ENCODE data around the gene ENTPD1. TPM values are rescaled to one million over a fixed set of nuclear protein-coding genes. Genes with fewer than 3 reads are reported as not detected.
"Not testable (repeated sequence)": the region's sequence is repeated elsewhere in the genome, so short reads cannot be mapped to it uniquely, and the experiment has no call there.

ENTPD1 gene
- total RNA-seq, 1 donor from 2014 or later, result 37.1 TPM

DNA sequence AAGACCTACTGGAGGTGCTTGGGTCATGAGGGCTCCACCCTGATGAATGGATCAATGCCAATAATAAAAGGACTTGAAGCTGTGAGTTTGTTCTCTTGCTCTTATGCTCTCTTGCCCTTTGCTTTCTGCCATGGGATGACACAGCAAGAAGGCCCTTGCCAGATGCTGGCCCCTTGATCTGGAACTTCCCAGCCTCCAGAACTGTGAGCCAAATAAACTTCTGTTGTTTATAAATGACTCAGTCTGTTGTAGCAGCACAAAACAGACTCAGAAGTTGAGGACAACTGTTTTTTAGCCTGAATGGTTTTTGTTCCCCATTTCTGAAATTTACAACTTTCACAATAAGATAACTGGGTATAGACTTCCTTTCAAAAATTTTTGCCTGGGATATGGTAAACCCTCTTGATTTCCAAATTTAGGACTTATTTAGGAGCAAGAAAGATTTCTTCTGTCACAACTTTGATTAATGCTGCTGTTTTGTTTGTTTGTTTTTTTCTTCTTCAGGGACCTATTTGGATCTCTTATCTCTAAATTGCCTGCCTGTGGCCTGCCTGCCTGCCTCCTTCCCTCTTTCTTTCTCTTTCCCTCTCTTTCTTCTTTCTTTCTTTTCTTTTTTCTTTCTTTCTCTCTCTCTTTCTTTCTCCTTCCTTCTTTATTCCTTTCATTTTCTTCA, 12.1 kb downstream of the ENTPD1 start:
- intact Hi-C loops (cut with micrococcal nuclease), result no loop called here
- Mint-ChIP-seq H3K36me3 (ENCODE audit: low read depth) (peaks cover 66% of the 10 kb centered on the region), H3K4me3 (ENCODE audit: low read depth) (no peak overlapping the region), H3K27me3 (ENCODE audit: low read depth) (peaks cover 7% of the 10 kb centered on the region), H3K4me1 (ENCODE audit: low read depth) (peaks cover 27% of the 10 kb centered on the region), H3K9me3 (peaks cover 26% of the 10 kb centered on the region), H3K27ac (peak overlapping the region; percentile 62)
- no peak for DNase-seq (ENCODE audit: low spot score)

DNA sequence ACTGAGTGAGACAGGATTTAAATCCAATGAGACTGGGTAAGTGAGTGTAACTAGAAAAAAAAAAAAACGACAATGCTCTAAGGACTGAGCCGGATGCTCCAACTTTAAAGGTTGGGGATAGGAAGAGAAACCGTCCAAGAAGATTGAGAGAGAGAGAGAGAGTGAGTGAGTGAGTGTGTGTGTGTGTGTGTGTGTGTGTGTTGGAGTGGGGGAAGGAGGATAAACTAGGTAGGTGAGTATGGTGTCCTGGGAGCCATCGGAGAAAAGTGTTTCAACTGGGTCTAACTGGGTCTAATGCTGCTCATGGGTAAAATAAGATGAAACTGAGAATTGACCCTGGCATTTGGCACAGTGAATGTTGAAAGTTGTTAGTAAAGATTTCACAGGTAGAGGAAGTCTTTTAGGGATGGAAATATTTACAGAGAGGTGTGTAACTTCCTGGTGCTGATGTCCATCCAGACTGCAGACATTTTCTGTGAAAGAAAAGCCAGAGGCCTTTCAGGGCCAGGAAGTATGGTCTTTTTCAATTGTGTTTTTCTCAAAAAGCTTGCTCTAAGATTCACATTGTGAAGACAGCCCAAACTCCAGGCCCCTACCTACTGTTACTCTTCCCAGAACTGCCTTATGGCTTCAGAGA, 14.2 kb downstream of the ENTPD1 start:
- H3K27ac Mint-ChIP-seq, result peak overlapping the region; percentile 15

DNA sequence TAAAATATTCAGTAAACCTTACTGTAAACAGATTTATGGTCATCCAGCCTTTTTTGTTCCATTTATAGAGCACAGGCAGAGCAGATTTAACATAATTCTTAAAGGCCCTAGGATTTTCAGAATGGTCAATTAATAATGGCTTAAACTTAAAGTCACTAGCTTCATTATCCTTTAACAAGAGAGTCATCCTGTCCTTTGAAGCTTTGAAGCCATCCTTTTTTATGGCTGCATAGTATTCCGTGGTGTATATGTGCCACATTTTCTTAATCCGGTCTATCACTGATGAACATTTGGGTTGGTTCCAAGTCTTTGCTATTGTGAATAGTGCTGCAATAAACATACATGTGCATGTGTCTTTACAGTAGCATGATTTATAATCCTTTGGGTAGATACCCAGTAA, 17.5 kb downstream of the ENTPD1 start:
- H3K27me3 Mint-ChIP-seq (ENCODE audit: low read depth); intact Hi-C loops (cut with micrococcal nuclease); H3K4me3 Mint-ChIP-seq (ENCODE audit: low read depth); DNase-seq (ENCODE audit: low spot score); H3K27ac Mint-ChIP-seq: not testable (repeated sequence)
- peaks cover 19% of the 10 kb centered on the region for H3K4me1 Mint-ChIP-seq (ENCODE audit: low read depth)
- peaks cover 60% of the 10 kb centered on the region for H3K36me3 Mint-ChIP-seq (ENCODE audit: low read depth)
- H3K9me3 Mint-ChIP-seq, result peaks cover 24% of the 10 kb centered on the region

More for the DNA sequence above, 14.2 kb downstream of the ENTPD1 start:
- intact Hi-C loops (cut with micrococcal nuclease), result no loop called here
- Mint-ChIP-seq H3K9me3 (peaks cover 33% of the 10 kb centered on the region), H3K4me3 (ENCODE audit: low read depth) (no peak overlapping the region), H3K36me3 (ENCODE audit: low read depth) (peaks cover 66% of the 10 kb centered on the region), H3K27me3 (ENCODE audit: low read depth) (peaks cover 7% of the 10 kb centered on the region), H3K4me1 (ENCODE audit: low read depth) (peaks cover 27% of the 10 kb centered on the region)
- no peak for DNase-seq (ENCODE audit: low spot score)

DNA sequence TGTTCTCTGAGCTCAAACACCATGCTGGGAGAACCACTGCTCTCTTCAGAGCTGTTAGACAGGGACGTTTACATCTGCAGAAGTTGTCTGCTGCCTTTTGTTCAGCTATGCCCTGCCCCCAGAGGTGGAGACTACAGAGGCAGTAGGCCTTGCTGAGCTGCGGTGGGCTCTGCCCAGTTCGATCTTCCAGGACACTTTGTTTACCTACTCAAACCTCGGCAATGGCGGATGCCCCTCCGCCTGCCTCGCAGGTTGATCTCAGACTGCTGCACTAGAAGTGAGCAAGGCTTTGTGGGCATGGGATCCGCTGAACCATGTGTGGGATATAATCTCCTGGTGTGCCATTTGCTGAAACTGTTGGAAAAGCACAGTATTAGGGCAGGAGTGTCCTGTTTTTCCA, 21.7 kb downstream of the ENTPD1 start:
- H3K36me3 Mint-ChIP-seq (ENCODE audit: low read depth), result peaks cover 44% of the 10 kb centered on the region

DNA sequence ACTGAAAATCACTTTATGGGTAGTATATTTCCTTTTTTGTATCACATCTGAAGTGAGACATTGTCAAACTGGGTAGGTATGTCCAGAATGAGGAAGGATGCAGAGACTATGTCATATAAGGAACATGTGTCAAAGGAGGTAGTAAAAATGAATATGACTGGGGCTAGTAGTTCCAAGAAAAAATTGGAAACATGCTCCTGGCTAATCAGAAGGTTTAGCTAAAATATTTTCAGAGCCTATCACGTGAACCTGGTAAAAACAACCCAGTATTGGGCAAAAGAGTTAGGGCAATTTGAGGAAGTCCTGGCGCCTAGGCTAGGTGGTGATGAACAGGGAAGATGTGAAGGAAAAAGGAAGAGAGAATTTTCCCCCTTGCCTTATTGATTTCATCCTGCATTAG, 26.4 kb downstream of the ENTPD1 start:
- intact Hi-C loops (cut with micrococcal nuclease), result no loop called here
- Mint-ChIP-seq H3K36me3 (ENCODE audit: low read depth) (peaks cover 19% of the 10 kb centered on the region), H3K27ac (no peak overlapping the region)

More for the DNA sequence above, 21.7 kb downstream of the ENTPD1 start:
- H3K9me3 Mint-ChIP-seq, result peaks cover 25% of the 10 kb centered on the region
- H3K4me3 Mint-ChIP-seq (ENCODE audit: low read depth); DNase-seq (ENCODE audit: low spot score); intact Hi-C loops (cut with micrococcal nuclease); H3K27ac Mint-ChIP-seq; H3K4me1 Mint-ChIP-seq (ENCODE audit: low read depth): not testable (repeated sequence)
- H3K27me3 Mint-ChIP-seq (ENCODE audit: low read depth), result peaks cover 12% of the 10 kb centered on the region

DNA sequence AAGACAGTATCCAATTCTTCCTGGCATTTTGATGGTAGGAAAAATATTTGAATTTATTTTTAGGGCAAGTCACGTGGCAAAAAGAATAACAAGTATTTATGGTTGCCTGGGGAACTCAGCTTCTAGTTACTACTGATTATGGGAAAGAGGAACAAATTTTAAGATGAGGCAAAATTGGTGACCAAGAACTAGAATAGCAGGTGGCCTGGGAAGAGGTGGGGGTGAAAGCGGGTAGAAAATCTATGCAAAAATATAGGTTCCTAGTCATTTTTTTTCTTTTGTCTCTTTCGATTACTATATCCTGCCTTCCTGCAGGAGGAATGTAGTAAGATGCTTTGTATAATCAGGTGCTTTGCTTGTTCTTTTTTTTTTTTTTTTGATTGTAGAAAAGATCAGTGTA, 27.8 kb downstream of the ENTPD1 start:
- Mint-ChIP-seq H3K27me3 (ENCODE audit: low read depth) (peaks cover 14% of the 10 kb centered on the region), H3K4me3 (ENCODE audit: low read depth) (no peak overlapping the region), H3K9me3 (peaks cover 5% of the 10 kb centered on the region), H3K36me3 (ENCODE audit: low read depth) (peaks cover 15% of the 10 kb centered on the region), H3K27ac (peak overlapping the region; percentile 41), H3K4me1 (ENCODE audit: low read depth) (peaks cover 52% of the 10 kb centered on the region)
- intact Hi-C loops (cut with micrococcal nuclease), result no loop called here
- no peak for DNase-seq (ENCODE audit: low spot score)

More for the DNA sequence above, 26.4 kb downstream of the ENTPD1 start:
- Mint-ChIP-seq H3K27me3 (ENCODE audit: low read depth) (peaks cover 14% of the 10 kb centered on the region), H3K9me3 (peaks cover 7% of the 10 kb centered on the region), H3K4me1 (ENCODE audit: low read depth) (peaks cover 49% of the 10 kb centered on the region), H3K4me3 (ENCODE audit: low read depth) (no peak overlapping the region)
- DNase-seq (ENCODE audit: low spot score), result no peak

DNA sequence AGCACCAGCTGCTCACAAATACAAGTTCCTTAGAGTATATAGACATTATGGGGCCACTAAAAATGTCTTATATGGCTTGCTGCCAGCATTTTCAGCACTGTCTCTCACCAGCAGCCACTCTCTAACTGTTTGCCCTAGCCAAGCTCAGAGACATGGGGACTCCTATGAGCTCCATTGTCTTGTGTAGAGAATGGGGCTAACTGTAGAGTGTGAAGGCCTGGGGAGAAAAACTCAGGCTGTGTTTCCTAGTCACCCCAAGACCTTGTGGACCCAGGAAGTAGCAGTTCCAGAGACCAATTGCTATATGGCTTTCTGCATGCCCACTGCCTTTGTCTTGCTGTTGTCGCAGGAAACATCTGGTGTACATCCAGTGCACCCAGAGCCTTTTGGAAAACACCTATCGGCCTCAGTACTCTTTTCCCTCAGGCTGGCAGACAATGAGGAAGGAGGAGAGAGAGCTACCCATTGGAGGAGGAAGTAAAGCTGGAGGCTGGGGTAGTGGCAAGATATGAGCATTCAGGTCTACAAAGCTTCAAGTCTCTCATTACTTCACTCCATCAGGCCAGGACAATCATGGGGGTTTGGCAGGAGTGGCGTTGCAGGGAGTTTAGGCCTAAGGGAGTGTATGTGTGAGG, 28.4 kb downstream of the ENTPD1 start:
- Mint-ChIP-seq H3K27me3 (ENCODE audit: low read depth) (peaks cover 11% of the 10 kb centered on the region), H3K36me3 (ENCODE audit: low read depth) (peaks cover 13% of the 10 kb centered on the region), H3K9me3 (no peaks in the 10 kb centered on the region), H3K27ac (peak overlapping the region; percentile 50), H3K4me1 (ENCODE audit: low read depth) (peaks cover 53% of the 10 kb centered on the region), H3K4me3 (ENCODE audit: low read depth) (no peak overlapping the region)
- DNase-seq (ENCODE audit: low spot score), result no peak
- intact Hi-C loops (cut with micrococcal nuclease), result no loop called here

DNA sequence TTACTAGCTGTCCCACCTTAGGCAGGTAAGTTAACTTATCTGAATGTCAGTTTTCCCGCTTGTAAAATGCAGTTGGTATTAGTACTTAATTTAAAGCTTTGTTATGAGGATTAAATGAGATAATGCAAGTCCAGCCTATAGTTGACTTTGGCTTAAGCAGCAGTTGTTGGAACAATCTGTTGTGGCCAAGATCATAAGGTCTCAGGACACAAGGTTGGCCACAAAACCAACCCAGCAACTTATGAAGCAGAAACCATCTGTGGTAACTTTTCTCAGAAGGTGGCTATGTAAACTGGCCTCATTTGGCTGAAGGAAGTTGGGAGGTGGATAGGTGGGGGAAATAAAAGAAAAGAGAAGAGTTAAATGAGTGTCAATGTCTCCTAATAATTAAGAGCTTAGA, 29.4 kb downstream of the ENTPD1 start:
- intact Hi-C loops (cut with micrococcal nuclease), result no loop called here
- no peak for DNase-seq (ENCODE audit: low spot score)
- Mint-ChIP-seq H3K9me3 (no peaks in the 10 kb centered on the region), H3K4me1 (ENCODE audit: low read depth) (peaks cover 57% of the 10 kb centered on the region), H3K4me3 (ENCODE audit: low read depth) (no peak overlapping the region), H3K27me3 (ENCODE audit: low read depth) (peaks cover 11% of the 10 kb centered on the region), H3K36me3 (ENCODE audit: low read depth) (peaks cover 16% of the 10 kb centered on the region), H3K27ac (peak overlapping the region; percentile 58)

DNA sequence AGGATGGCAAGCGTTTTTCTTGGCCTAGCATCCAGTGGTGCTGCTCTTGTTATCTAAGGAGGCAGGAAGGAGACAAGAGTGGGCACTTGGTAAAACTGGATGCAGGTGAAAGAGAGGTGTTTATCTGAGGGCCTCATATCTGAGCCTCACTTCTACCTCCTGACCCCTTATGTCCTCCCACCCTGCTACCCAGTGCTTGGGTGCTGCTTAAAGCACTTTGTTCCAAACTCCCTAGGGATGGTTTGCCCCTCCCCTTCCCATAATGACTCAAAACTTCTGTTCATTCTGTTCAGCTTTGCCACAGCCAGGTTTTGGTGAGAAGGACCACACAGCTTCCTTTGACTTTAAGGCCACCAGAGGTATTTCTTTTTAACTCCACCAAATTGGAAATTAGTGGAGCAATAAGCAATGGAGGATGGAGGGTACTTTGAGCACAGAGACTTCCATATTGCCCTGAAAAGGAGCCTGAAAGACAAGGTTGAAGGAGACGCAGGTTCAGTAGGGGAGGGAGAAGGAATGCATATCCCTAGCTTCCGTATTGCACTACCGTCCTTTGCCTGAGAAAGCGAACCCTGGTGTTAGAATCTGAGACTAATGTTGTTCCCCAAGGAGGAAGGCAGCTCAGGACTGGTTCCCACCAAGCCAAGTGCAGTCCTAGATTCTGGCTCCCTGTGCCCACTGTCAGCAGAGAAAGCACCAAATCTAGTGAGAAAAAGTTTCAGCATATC, 30.1 kb downstream of the ENTPD1 start:
- intact Hi-C loops (cut with micrococcal nuclease), result no loop called here
- no peaks in the 10 kb centered on the region for H3K9me3 Mint-ChIP-seq
- no peak for DNase-seq (ENCODE audit: low spot score)
- peaks cover 64% of the 10 kb centered on the region for H3K4me1 Mint-ChIP-seq (ENCODE audit: low read depth)
- H3K27ac Mint-ChIP-seq, result peak overlapping the region; percentile 58
- H3K36me3 Mint-ChIP-seq (ENCODE audit: low read depth), result peaks cover 18% of the 10 kb centered on the region
- no peak overlapping the region for H3K4me3 Mint-ChIP-seq (ENCODE audit: low read depth)
- H3K27me3 Mint-ChIP-seq (ENCODE audit: low read depth), result peaks cover 3% of the 10 kb centered on the region

DNA sequence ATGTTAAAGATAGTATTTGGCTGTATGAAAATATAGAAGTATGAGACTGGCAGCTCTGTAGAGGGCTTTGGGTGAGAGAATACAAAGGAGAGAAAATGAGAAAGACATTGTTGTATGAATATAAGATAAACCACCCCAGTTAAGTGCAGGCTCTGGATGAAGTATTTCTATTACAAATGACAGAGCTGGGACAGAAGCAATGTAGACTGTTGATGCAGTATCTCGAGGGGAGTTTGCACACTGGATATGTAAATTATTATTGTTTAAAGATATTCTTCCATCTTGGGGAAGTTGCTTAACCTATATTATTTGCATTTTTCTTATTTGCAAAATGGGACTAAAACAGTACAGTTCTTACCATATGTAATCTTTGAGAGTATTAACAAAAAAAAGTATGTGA, 31.5 kb downstream of the ENTPD1 start:
- Mint-ChIP-seq H3K4me1 (ENCODE audit: low read depth) (peaks cover 73% of the 10 kb centered on the region), H3K27ac (peak overlapping the region; percentile 58)
- intact Hi-C loops (cut with micrococcal nuclease), result no loop called here

DNA sequence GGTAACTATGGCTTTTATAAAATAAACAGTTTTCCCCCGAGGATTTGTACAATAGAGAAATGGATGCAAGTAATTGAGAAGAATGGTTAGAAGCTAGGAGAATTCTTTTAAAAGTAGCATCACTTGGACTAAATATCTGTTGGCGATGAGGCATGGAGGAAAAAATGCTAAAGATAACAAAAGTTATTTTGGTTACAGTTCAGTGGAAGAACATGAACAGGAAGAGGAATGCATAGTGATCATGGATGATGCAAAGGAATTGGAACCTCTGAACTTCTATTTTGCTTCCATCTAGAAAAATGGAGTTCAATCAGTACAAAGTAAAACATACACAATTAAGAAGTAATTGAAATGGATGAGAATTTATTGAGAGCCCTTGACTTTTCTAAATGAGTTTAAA, 32.9 kb downstream of the ENTPD1 start:
- no peak overlapping the region for H3K4me3 Mint-ChIP-seq (ENCODE audit: low read depth)
- intact Hi-C loops (cut with micrococcal nuclease), result no loop called here

More for the DNA sequence above, 31.5 kb downstream of the ENTPD1 start:
- DNase-seq (ENCODE audit: low spot score), result no peak
- Mint-ChIP-seq H3K36me3 (ENCODE audit: low read depth) (peaks cover 28% of the 10 kb centered on the region), H3K4me3 (ENCODE audit: low read depth) (no peak overlapping the region), H3K27me3 (ENCODE audit: low read depth) (peaks cover 2% of the 10 kb centered on the region), H3K9me3 (peaks cover 5% of the 10 kb centered on the region)

DNA sequence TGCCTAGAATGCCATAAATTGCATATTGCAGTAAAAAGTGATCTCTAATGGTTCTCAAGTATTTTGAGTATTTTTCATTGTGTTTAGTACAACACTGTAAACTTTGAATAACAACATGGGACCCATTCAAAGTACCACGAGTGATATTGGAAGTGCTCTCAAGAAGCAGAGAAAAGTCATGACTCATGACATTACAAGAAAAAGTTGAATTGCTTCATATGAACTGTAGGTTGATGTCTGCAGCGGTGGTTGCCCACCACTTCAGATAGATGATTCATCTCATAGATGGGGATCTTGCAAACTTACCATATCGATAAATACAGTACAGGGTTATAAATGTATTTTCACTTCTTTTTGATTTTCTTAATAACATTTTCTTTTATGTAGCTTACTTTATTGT, 33.9 kb downstream of the ENTPD1 start:
- DNase-seq (ENCODE audit: low spot score), result no peak
- Mint-ChIP-seq H3K4me3 (ENCODE audit: low read depth) (no peak overlapping the region), H3K27ac (peak overlapping the region; percentile 70), H3K9me3 (peaks cover 5% of the 10 kb centered on the region), H3K36me3 (ENCODE audit: low read depth) (peaks cover 34% of the 10 kb centered on the region), H3K4me1 (ENCODE audit: low read depth) (peaks cover 76% of the 10 kb centered on the region), H3K27me3 (ENCODE audit: low read depth) (no peaks in the 10 kb centered on the region)
- intact Hi-C loops (cut with micrococcal nuclease), result loop anchor here (1.0 to 2.0 kb wide), 4 partner anchors 29 to 75 kb away; no protein-coding TSS in a partner anchor

More for the DNA sequence above, 32.9 kb downstream of the ENTPD1 start:
- peak overlapping the region; percentile 27 for H3K27ac Mint-ChIP-seq
- no peak for DNase-seq (ENCODE audit: low spot score)
- H3K9me3 Mint-ChIP-seq, result peaks cover 5% of the 10 kb centered on the region
- H3K4me1 Mint-ChIP-seq (ENCODE audit: low read depth), result peaks cover 75% of the 10 kb centered on the region
- peaks cover 33% of the 10 kb centered on the region for H3K36me3 Mint-ChIP-seq (ENCODE audit: low read depth)
- no peaks in the 10 kb centered on the region for H3K27me3 Mint-ChIP-seq (ENCODE audit: low read depth)
